ENCODE measurements around the gene MRPL42.

DNA sequence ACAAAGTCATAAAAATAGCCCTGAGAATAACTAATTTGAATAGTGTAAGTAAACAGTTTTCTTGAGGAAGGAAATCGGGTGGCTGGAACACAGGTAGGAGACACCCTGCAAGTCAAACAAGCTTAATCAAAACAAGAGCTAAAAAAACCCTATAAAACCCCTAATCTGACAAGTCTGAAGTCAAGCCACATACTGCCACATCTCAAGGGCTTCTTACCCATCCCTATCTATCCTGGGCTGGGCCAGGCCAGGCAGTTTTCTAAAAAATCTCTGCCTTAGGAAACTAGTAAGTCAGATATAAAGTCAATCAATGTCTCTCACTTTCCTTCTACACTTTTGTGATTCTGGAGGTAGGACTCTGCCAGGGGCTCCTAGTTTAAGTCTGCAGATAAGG is 40.9 kb upstream of the MRPL42 start:
- TF ChIP-seq, protein P1, sequence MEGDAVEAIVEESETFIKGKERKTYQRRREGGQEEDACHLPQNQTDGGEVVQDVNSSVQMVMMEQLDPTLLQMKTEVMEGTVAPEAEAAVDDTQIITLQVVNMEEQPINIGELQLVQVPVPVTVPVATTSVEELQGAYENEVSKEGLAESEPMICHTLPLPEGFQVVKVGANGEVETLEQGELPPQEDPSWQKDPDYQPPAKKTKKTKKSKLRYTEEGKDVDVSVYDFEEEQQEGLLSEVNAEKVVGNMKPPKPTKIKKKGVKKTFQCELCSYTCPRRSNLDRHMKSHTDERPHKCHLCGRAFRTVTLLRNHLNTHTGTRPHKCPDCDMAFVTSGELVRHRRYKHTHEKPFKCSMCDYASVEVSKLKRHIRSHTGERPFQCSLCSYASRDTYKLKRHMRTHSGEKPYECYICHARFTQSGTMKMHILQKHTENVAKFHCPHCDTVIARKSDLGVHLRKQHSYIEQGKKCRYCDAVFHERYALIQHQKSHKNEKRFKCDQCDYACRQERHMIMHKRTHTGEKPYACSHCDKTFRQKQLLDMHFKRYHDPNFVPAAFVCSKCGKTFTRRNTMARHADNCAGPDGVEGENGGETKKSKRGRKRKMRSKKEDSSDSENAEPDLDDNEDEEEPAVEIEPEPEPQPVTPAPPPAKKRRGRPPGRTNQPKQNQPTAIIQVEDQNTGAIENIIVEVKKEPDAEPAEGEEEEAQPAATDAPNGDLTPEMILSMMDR (IDR thresholded peaks at IDR 0.05): no peak
- TF ChIP-seq POLR2AphosphoS5 (IDR thresholded peaks at IDR 0.05) (no peak), POLR2A (IDR thresholded peaks at IDR 0.05; ENCODE audit: low read depth) (no peak), EP300 (IDR thresholded peaks at IDR 0.05) (no peak)

Data from esophagus muscularis mucosa (tissue), 4 donors.